WERI-Rb-1 (cell line): ENCODE results near the gene ATP6V1G1.

Experiments used
- DNase-seq: peaks from one replicate; pipeline ENCODE4 v3.0.0-alpha.2; 2020
- H3K27ac ChIP-seq: fragments of 250-450 bp; sonication (Bioruptor Pico); 2 replicates; pipeline ENCODE4 v1.5.1; 2020; ENCODE audit warnings: mild to moderate bottlenecking, moderate library complexity
- H3K27me3 ChIP-seq: fragments of 250-450 bp; sonication (Bioruptor Pico); 2 replicates; pipeline ENCODE4 v1.5.1; 2021; ENCODE audit warnings: mild to moderate bottlenecking, low read depth, moderate library complexity; ENCODE audit not compliant: insufficient read depth, severe bottlenecking
- H3K36me3 ChIP-seq: fragments of 250-450 bp; sonication (Bioruptor Pico); 2 replicates; pipeline ENCODE4 v1.5.1; 2020; ENCODE audit warnings: mild to moderate bottlenecking, moderate library complexity
- H3K4me3 ChIP-seq: 2 replicates; pipeline ENCODE4 v1.5.1; 2011; ENCODE audit warnings: low read depth, mild to moderate bottlenecking, control low read depth, low read length
- H3K9me3 ChIP-seq: fragments of 250-450 bp; sonication (Bioruptor Pico); 2 replicates; pipeline ENCODE4 v1.5.1; 2021; ENCODE audit warnings: mild to moderate bottlenecking, moderate library complexity; ENCODE audit not compliant: severe bottlenecking
- TF ChIP-seq, protein P1 (sequence below): IDR thresholded peaks from 2 replicates; pipeline ENCODE4 v1.5.1; 2011; ENCODE audit warnings: low read depth, mild to moderate bottlenecking, control low read depth, inconsistent platforms, low read length

The ATP6V1G1 gene

DNA sequence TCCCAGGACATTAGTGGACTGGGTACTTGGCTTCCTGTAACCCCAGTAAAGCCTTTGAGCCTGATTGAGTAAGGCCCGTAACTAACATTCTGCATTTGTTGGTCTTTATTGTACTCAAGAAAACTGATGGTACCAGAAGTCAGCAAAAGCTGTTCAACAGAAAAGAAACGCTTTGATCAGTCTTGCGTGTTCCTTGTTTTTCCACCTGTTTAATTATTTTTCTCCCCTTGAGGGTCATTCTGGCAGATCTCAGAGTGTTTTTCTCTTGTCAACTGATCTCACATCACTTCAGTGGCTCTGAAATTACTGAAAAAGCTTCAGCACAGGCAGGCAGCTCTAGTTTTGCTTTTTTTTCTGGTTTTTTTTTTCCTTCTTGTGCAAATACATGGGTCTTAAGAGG is 17.4 kb downstream of the ATP6V1G1 start:
- no peak for DNase-seq
- TF ChIP-seq, protein P1, sequence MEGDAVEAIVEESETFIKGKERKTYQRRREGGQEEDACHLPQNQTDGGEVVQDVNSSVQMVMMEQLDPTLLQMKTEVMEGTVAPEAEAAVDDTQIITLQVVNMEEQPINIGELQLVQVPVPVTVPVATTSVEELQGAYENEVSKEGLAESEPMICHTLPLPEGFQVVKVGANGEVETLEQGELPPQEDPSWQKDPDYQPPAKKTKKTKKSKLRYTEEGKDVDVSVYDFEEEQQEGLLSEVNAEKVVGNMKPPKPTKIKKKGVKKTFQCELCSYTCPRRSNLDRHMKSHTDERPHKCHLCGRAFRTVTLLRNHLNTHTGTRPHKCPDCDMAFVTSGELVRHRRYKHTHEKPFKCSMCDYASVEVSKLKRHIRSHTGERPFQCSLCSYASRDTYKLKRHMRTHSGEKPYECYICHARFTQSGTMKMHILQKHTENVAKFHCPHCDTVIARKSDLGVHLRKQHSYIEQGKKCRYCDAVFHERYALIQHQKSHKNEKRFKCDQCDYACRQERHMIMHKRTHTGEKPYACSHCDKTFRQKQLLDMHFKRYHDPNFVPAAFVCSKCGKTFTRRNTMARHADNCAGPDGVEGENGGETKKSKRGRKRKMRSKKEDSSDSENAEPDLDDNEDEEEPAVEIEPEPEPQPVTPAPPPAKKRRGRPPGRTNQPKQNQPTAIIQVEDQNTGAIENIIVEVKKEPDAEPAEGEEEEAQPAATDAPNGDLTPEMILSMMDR, result no peak
- Histone ChIP-seq H3K27ac (no peak overlapping the region), H3K27me3 (no peaks in the 10 kb centered on the region), H3K36me3 (peaks cover 11% of the 10 kb centered on the region), H3K9me3 (peaks cover 10% of the 10 kb centered on the region), H3K4me3 (no peak overlapping the region)

DNA sequence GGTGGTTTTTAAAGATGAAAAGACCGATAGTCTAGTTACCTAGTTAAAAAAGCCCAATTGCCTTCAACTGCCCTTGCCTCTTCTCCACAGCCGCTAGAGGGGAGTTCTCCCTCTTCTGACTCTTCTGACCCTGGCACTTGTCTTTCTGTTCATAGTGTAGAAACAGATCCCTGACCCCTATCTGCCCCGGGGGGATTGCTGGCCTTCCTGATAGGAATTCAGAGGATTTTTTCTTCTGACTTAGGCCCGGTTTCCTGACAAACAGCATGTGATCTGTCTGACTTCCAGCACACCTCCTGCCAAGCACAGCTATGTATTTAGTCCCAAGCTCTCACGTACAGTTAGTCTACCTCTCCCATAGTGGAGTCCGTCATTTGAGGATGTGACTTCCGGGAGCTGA is 18.5 kb downstream of the ATP6V1G1 start:
- TF ChIP-seq, protein P1, result no peak
- peaks cover 5% of the 10 kb centered on the region; the same call in 1 of the 2 replicates for H3K36me3 ChIP-seq
- no peak overlapping the region for H3K4me3 ChIP-seq
- no peak overlapping the region for H3K27ac ChIP-seq
- no peak for DNase-seq
- H3K9me3 ChIP-seq, result peaks cover 7% of the 10 kb centered on the region
- H3K27me3 ChIP-seq, result no peaks in the 10 kb centered on the region

DNA sequence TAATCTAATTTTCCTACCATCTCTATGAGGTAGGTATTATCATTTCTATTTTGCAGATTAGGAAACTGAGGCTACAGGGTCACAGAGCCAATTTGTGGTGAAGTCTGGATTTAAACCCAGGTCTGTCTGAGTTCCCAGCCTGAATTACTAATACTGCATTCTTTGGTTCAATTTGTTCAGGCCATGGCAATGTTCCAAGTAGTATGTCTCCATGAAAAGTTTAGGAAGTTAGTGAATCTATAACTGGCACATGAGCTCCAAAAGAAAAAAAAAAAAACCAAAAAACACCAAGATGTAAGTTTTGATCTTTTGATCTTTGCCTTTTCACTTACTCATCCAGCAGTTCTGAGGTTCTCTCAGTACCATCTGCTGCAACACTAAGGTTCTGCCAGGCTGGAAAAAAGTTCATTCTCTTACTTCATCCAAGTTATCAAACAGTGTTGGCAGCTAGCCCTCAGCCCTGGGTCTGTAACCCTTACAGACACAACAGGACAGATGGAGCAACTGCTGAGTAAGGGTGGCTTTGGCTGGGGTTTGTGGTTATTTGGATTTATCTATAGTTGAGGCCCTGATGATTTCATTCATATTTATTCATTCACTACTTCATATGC is 19.1 kb downstream of the ATP6V1G1 start:
- Histone ChIP-seq H3K4me3 (no peak overlapping the region), H3K27me3 (no peaks in the 10 kb centered on the region), H3K27ac (no peak overlapping the region), H3K36me3 (peaks cover 4% of the 10 kb centered on the region; the same call in 1 of the 2 replicates), H3K9me3 (peaks cover 2% of the 10 kb centered on the region)
- TF ChIP-seq, protein P1, result no peak
- no peak for DNase-seq

DNA sequence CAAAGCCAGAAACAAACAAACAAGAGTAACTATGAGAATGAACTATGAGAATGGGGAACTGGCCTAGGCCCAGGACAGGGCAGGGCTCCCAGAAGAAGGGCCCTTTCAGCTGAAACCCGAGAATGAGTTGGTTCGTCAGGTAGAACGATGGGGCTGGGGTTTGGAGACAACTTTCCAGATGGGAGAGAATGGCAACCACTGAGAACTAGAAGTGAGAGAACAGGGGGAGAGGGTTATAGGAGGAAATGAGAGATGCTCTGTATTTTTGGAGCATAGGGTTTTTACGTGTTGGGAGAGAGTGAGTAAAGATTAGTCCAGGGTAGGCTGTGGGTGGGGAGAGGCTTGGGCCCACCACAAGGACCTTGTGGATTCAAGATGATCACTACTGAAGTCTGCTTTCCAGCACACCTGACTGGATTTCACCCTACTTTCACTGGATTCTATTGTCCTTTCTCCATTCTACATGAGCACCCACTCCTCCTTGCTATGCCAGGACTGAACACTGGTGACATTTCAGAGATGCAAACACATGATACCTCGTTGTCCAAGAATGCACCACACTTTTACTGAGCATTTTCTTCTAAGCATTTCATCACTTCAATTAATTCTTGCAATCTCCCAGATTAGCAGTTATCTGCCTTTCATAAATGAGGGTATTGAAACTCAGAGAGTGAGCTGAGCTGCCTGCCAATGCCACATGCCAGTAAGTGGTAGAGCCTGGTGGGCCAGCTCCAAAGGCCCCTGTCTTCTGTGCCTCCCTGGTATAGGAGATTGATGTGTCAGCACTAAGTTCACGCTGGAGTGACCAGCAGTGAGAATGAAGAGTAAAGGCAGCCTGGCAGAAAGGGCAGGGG is 20.3 kb downstream of the ATP6V1G1 start:
- TF ChIP-seq, protein P1, result no peak
- Histone ChIP-seq H3K9me3 (peaks cover 2% of the 10 kb centered on the region), H3K4me3 (no peak overlapping the region), H3K27ac (no peak overlapping the region), H3K27me3 (no peaks in the 10 kb centered on the region), H3K36me3 (peaks cover 4% of the 10 kb centered on the region; the same call in 1 of the 2 replicates)
- DNase-seq, result no peak

DNA sequence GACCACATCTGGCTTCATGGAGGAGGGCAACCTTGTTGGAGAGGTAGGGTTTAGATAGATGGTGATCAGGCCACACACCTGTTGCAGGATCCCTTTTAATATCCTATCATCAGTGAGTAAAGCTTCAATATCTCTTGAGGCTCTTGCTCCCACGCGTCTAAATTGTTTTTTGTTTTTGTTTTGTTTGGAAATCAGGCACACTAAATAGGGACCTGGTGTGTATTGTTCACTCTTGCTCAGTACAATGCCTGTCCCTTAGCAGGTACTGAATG is 20.9 kb downstream of the ATP6V1G1 start:
- DNase-seq, result no peak
- no peaks in the 10 kb centered on the region for H3K27me3 ChIP-seq
- no peak overlapping the region for H3K27ac ChIP-seq
- TF ChIP-seq, protein P1, result no peak
- H3K9me3 ChIP-seq, result peaks cover 2% of the 10 kb centered on the region
- H3K4me3 ChIP-seq, result no peak overlapping the region
- H3K36me3 ChIP-seq, result peaks cover 4% of the 10 kb centered on the region; the same call in 1 of the 2 replicates
